ENCODE data around the gene TXNDC5. TPM values are rescaled to one million over a fixed set of nuclear protein-coding genes. Genes with fewer than 3 reads are reported as not detected.

TXNDC5 gene
- 100 to 1,000 TPM; 123 to 191 (median 165) TPM for total RNA-seq

DNA sequence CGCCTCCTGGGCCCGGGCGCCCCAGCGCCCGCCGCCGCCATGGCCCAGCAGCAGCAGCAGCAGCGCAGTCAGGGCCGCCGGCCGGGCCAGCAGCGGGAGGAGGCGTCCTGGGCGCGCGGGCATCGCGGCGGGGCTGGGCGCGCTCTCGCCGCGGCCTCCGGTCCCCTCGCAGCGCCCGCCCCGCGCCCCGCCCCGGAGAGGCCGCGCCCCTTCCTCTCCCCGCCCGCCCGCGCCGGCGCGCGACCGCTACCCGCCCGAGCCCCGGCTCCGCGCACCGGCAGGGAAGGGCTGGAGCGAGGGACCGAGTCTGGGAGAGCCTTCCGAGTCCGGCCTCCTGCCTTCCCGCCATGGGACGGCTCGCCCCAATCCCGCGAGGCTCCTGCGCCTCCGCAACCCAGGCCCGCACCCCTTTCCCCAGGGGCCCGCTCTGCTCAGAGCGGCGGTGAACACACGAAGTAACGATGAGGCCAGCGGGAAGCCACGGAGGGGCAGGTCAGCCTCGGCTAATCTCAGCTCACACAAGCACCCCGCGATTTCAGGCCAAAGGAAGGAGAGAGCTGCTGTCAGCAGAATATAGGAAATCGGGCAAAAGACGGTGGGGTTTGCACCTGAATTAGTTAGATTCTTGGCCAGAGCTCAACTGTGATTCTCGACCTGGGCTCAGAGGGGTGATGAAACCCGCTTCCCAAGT, at the start of gene TXNDC5:
Gene TXNDC5, minus strand, starts transcription at position 135 of the 691 bp plus-strand sequence. Its CDS starts 12 bp downstream, at position 123.
- TF ChIP-seq, protein P1, sequence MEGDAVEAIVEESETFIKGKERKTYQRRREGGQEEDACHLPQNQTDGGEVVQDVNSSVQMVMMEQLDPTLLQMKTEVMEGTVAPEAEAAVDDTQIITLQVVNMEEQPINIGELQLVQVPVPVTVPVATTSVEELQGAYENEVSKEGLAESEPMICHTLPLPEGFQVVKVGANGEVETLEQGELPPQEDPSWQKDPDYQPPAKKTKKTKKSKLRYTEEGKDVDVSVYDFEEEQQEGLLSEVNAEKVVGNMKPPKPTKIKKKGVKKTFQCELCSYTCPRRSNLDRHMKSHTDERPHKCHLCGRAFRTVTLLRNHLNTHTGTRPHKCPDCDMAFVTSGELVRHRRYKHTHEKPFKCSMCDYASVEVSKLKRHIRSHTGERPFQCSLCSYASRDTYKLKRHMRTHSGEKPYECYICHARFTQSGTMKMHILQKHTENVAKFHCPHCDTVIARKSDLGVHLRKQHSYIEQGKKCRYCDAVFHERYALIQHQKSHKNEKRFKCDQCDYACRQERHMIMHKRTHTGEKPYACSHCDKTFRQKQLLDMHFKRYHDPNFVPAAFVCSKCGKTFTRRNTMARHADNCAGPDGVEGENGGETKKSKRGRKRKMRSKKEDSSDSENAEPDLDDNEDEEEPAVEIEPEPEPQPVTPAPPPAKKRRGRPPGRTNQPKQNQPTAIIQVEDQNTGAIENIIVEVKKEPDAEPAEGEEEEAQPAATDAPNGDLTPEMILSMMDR (IDR thresholded peaks at IDR 0.05): no peak
- peak; percentile 36 to 73 for DNase-seq (ENCODE audit: low spot score in 2 of 2)
- Histone ChIP-seq H3K27ac (peak within 1 kb of the TSS; percentile 76 to 83), H3K36me3 (no peaks in the 10 kb centered on the region), H3K27me3 (no peaks in the 10 kb centered on the region), H3K4me3 (peak within 1 kb of the TSS; percentile 71 to 100 (median 88)), H3K9me3 (no peaks in the 10 kb centered on the region), H3K4me1 (no peaks in the 10 kb centered on the region)
- intact Hi-C loops (cut with DNase I; ENCODE audit: low total_unique reads): no loop called here

DNA sequence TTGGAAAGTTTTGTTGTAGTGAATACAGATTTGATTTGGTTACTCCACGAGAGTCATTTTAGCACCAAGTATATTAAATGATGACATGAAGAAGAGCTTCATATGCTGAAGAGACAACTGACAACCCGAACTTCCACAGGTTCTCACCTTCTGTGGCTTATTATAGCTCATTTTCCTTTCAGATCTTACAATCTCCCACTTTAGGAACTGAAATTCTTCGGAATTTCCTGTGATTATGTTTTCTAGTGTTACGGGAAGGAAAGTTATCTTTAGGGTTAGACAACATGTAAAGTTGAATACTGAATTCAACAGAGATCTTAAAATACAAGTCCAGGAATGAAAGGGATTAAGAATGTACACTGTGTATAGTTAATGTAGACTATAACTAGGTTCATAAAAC, 49.6 kb upstream of the TXNDC5 start:
- Histone ChIP-seq H3K9me3 (no peaks in the 10 kb centered on the region), H3K27ac (no peak overlapping the region), H3K4me3 (no peak overlapping the region), H3K4me1 (no peaks in the 10 kb centered on the region), H3K36me3 (no peaks in the 10 kb centered on the region), H3K27me3 (no peaks in the 10 kb centered on the region)
- no peak for TF ChIP-seq POLR2A (IDR thresholded peaks at IDR 0.05)
- TF ChIP-seq, protein P1 (IDR thresholded peaks at IDR 0.05): no peak
- TF ChIP-seq POLR2AphosphoS5 (IDR thresholded peaks at IDR 0.05): no peak
- intact Hi-C loops (cut with DNase I; ENCODE audit: low total_unique reads): no loop called here
- DNase-seq (ENCODE audit: low spot score in 2 of 2): no peak

DNA sequence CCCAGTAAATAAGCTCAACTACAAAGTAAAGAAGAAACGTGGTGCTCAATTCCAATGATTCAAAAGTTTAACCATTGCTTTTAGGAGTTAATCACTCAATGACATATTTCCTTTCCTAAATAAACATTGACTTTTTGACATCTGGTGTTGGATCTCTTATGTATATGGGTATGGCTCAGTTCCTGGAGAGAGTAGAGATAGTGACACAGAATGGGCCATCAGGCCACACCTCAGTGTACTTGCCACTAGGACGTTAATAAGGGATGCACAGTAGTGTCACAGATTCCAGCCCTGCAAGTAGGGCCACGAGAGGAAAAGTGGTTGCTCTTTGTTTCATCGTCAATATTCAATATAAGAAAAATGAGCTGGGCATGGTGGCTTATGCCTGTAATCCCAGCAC, 48.9 kb upstream of the TXNDC5 start:
- DNase-seq (ENCODE audit: low spot score in 2 of 2): no peak
- Histone ChIP-seq H3K9me3 (no peaks in the 10 kb centered on the region), H3K4me1 (no peaks in the 10 kb centered on the region), H3K36me3 (no peaks in the 10 kb centered on the region), H3K27me3 (no peaks in the 10 kb centered on the region), H3K4me3 (no peak overlapping the region), H3K27ac (no peak overlapping the region)
- intact Hi-C loops (cut with DNase I; ENCODE audit: low total_unique reads): no loop called here
- TF ChIP-seq POLR2AphosphoS5 (IDR thresholded peaks at IDR 0.05) (no peak), POLR2A (IDR thresholded peaks at IDR 0.05) (no peak)
- TF ChIP-seq, protein P1 (IDR thresholded peaks at IDR 0.05): no peak

DNA sequence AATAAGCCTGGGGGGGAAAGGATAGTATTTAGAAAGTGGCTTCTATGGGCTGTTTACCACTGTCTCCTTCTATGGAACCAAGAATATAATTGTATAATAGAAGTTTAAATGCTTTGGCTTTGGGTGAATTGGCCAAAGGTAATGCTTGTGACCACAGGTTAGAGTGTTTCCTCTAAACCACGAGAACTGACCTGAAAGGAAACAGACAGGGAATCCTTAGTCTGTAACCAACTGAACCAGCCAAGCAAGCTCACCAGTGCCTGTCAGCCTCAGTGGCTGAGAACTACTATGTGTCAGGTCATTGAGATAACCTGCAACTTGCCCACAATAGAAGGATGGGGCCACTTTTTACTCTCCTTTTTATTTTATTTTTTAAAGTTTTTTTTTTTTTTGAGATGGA, 47.9 kb upstream of the TXNDC5 start:
- intact Hi-C loops (cut with DNase I; ENCODE audit: low total_unique reads): no loop called here
- no peaks in the 10 kb centered on the region for H3K4me1 ChIP-seq
- H3K36me3 ChIP-seq: no peaks in the 10 kb centered on the region
- H3K27me3 ChIP-seq: no peaks in the 10 kb centered on the region
- TF ChIP-seq, protein P1 (IDR thresholded peaks at IDR 0.05): no peak
- TF ChIP-seq POLR2AphosphoS5 (IDR thresholded peaks at IDR 0.05) (no peak), POLR2A (IDR thresholded peaks at IDR 0.05) (no peak)
- no peak overlapping the region for H3K27ac ChIP-seq
- H3K4me3 ChIP-seq: no peak overlapping the region
- no peaks in the 10 kb centered on the region for H3K9me3 ChIP-seq
- no peak for DNase-seq (ENCODE audit: low spot score in 2 of 2)

DNA sequence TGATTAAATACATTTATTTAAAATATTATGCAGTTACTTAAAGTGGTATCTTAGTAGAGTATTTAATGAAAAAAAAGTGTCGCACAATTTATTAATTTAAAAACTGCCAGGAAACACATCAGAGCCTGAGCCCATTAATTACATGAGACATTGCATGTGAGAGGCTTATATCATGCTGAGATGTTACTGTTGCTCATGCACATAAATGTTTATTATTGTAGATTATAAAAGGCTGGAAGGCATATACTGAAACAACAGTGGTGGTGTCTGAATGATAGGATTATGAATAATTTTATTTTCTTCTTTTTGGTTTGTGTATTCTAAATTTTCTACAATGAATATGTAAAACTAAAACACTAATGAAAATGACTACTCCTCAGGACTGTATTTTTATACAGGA, 45.7 kb upstream of the TXNDC5 start:
- H3K4me1 ChIP-seq: no peaks in the 10 kb centered on the region
- H3K9me3 ChIP-seq: no peaks in the 10 kb centered on the region
- no peaks in the 10 kb centered on the region for H3K36me3 ChIP-seq
- TF ChIP-seq POLR2A (IDR thresholded peaks at IDR 0.05): no peak
- TF ChIP-seq POLR2AphosphoS5 (IDR thresholded peaks at IDR 0.05): no peak
- TF ChIP-seq, protein P1 (IDR thresholded peaks at IDR 0.05): no peak
- no peak overlapping the region for H3K27ac ChIP-seq
- intact Hi-C loops (cut with DNase I; ENCODE audit: low total_unique reads): no loop called here
- H3K4me3 ChIP-seq: no peak overlapping the region
- no peaks in the 10 kb centered on the region for H3K27me3 ChIP-seq
- no peak for DNase-seq (ENCODE audit: low spot score in 2 of 2)
